Spinal cord (tissue), 10 donors: Measurements from ENCODE around the gene KIAA1755. TPM values are rescaled to one million over a fixed set of nuclear protein-coding genes. Genes with fewer than 3 reads are reported as not detected.

Source experiments
- DNase-seq, 6 donors: peaks; one replicate each; pipeline versions ENCODE4 v3.0.0 to v3.0.0-alpha.2; 2013 to 2015; ENCODE audit warnings: low spot score in 6 of 6, low read depth in 4 of 6
- H3K27ac ChIP-seq: one replicate; pipeline ENCODE4 v1.5.1; 2013; ENCODE audit warnings: low read depth, low read length, control low read depth
- H3K27me3 ChIP-seq: one replicate; pipeline ENCODE4 v1.6.1; 2013; ENCODE audit warnings: low read length; ENCODE audit not compliant: control insufficient read depth, insufficient read depth
- H3K36me3 ChIP-seq: one replicate; pipeline ENCODE4 v1.6.1; 2013; ENCODE audit warnings: low read length; ENCODE audit not compliant: control insufficient read depth, insufficient read depth
- H3K4me1 ChIP-seq: one replicate; pipeline ENCODE4 v1.6.1; 2013; ENCODE audit warnings: low read length; ENCODE audit not compliant: control insufficient read depth, insufficient read depth
- H3K4me3 ChIP-seq: one replicate; pipeline ENCODE4 v1.5.1; 2013; ENCODE audit warnings: low read depth, low read length, control low read depth
- H3K9me3 ChIP-seq: one replicate; pipeline ENCODE4 v1.6.1; 2013; ENCODE audit warnings: low read length; ENCODE audit not compliant: control insufficient read depth, insufficient read depth
- WGBS: methylation state at CpG from one replicate; pipeline ENCODE4 v1.1.5; 2013; ENCODE audit warnings: missing lambda C conversion rate; ENCODE audit not compliant: insufficient coverage; 5-methylcytosine and 5-hydroxymethylcytosine counted together
- polyA plus RNA-seq, 2 donors: library from polyadenylated mRNA; unstranded; fragments of 120-200 nt; gene quantifications; one replicate each; pipeline ENCODE4 v1.2.1, GENCODE V29; 2013; ENCODE audit not compliant: insufficient read length in 2 of 2
- total RNA-seq, 2 donors: library from RNA; depleted of rRNA in 1 of 2; stranded (reverse); fragments of 120-200 nt in 1 of 2; fragments of >200 nt in 1 of 2; gene quantifications; one replicate each; pipeline versions ENCODE4 v1.2.3 to v1.2.4, GENCODE V29; 2013 to 2014
- donor health status: healthy.

Gene KIAA1755
- total and polyA plus RNA-seq, 4 donors, result 20.8 to 51.5 (median 33.6) TPM

GRCh38 chr20:38167328-38167850 is 93.1 kb downstream of the KIAA1755 start:
- Histone ChIP-seq H3K36me3 (no peaks in the 10 kb centered on the region), H3K27me3 (peaks cover 7% of the 10 kb centered on the region), H3K4me3 (no peak overlapping the region), H3K4me1 (peaks cover 19% of the 10 kb centered on the region), H3K9me3 (no peaks in the 10 kb centered on the region), H3K27ac (no peak overlapping the region)
- WGBS, result 93% methylated on average over 8 of the region's 8 CpGs
- DNase-seq, result no peak

- Histone ChIP-seq H3K4me3 (no peak overlapping the region), H3K27me3 (peaks cover 7% of the 10 kb centered on the region), H3K27ac (no peak overlapping the region), H3K9me3 (no peaks in the 10 kb centered on the region), H3K4me1 (peaks cover 19% of the 10 kb centered on the region), H3K36me3 (no peaks in the 10 kb centered on the region)
- 85% methylated on average over 10 of the region's 11 CpGs for WGBS
- no peak for DNase-seq
Observed at GRCh38 chr20:38166703-38167233, 93.8 kb downstream of the KIAA1755 start.

GRCh38 chr20:38165966-38166702 is 94.4 kb downstream of the KIAA1755 start:
- Histone ChIP-seq H3K4me1 (peaks cover 19% of the 10 kb centered on the region), H3K4me3 (no peak overlapping the region), H3K36me3 (no peaks in the 10 kb centered on the region), H3K27me3 (peaks cover 7% of the 10 kb centered on the region), H3K27ac (no peak overlapping the region), H3K9me3 (no peaks in the 10 kb centered on the region)
- no peak for DNase-seq
- 91% methylated on average over 8 of the region's 11 CpGs for WGBS

- peak in 2 of 6 donors; percentile 28 to 55 for DNase-seq
- WGBS, result 15% methylated on average over 46 of the region's 46 CpGs
- H3K4me3 ChIP-seq, result peak within 1 kb of the TSS; percentile 14
- no peak within 1 kb of the TSS for H3K27ac ChIP-seq
- H3K27me3 ChIP-seq, result peaks cover 7% of the 10 kb centered on the region
- peaks cover 15% of the 10 kb centered on the region for H3K4me1 ChIP-seq
- H3K9me3 ChIP-seq, result no peaks in the 10 kb centered on the region
- no peaks in the 10 kb centered on the region for H3K36me3 ChIP-seq
Observed at GRCh38 chr20:38165089-38165965, 95.2 kb downstream of the KIAA1755 start, which contains the start of gene TGM2. TGM2 (minus strand) TSS chr20:38165270; CDS start chr20:38165198, 72 bp downstream.

- Histone ChIP-seq H3K4me3 (peak overlapping the region; percentile 14), H3K36me3 (no peaks in the 10 kb centered on the region), H3K27ac (no peak overlapping the region), H3K4me1 (peaks cover 14% of the 10 kb centered on the region), H3K9me3 (no peaks in the 10 kb centered on the region), H3K27me3 (peaks cover 7% of the 10 kb centered on the region)
- DNase-seq, result no peak
- 57% methylated on average over 12 of the region's 14 CpGs for WGBS
Observed at GRCh38 chr20:38164624-38165088, 95.9 kb downstream of the KIAA1755 start.

- H3K27ac ChIP-seq, result no peak overlapping the region
- 96% methylated on average over 4 of the region's 5 CpGs for WGBS
- H3K9me3 ChIP-seq, result no peaks in the 10 kb centered on the region
- H3K4me1 ChIP-seq, result peaks cover 14% of the 10 kb centered on the region
- no peak for DNase-seq
- H3K4me3 ChIP-seq, result peak overlapping the region; percentile 14
- H3K36me3 ChIP-seq, result no peaks in the 10 kb centered on the region
- peaks cover 7% of the 10 kb centered on the region for H3K27me3 ChIP-seq
Observed at GRCh38 chr20:38164069-38164468, 96.5 kb downstream of the KIAA1755 start.

- no peak for DNase-seq
- Histone ChIP-seq H3K36me3 (no peaks in the 10 kb centered on the region), H3K4me1 (peaks cover 21% of the 10 kb centered on the region), H3K4me3 (no peak overlapping the region), H3K27me3 (peaks cover 7% of the 10 kb centered on the region), H3K9me3 (no peaks in the 10 kb centered on the region), H3K27ac (no peak overlapping the region)
- WGBS, result 91% methylated on average over 11 of the region's 15 CpGs
Observed at GRCh38 chr20:38162878-38163875, 97.4 kb downstream of the KIAA1755 start.

GRCh38 chr20:38162149-38162548 is 98.4 kb downstream of the KIAA1755 start:
- Histone ChIP-seq H3K27ac (no peak overlapping the region), H3K27me3 (peaks cover 7% of the 10 kb centered on the region)
- no CpG with 5 or more reads among the region's 2 CpGs for WGBS

More at GRCh38 chr20:38162149-38162548, 98.4 kb downstream of the KIAA1755 start:
- Histone ChIP-seq H3K36me3 (no peaks in the 10 kb centered on the region), H3K4me3 (no peak overlapping the region), H3K9me3 (no peaks in the 10 kb centered on the region), H3K4me1 (peaks cover 22% of the 10 kb centered on the region)
- DNase-seq, result no peak
